HG02884 (cell line): ENCODE results near the gene DHRS11.

Experiments
- ATAC-seq: cut with Tn5 transposase; IDR thresholded peaks from one replicate; pipeline ENCODE4 v1.9.1; 2021; ENCODE audit warnings: mild to moderate bottlenecking, moderate library complexity; ENCODE audit not compliant: unreplicated experiment

Gene DHRS11

DNA sequence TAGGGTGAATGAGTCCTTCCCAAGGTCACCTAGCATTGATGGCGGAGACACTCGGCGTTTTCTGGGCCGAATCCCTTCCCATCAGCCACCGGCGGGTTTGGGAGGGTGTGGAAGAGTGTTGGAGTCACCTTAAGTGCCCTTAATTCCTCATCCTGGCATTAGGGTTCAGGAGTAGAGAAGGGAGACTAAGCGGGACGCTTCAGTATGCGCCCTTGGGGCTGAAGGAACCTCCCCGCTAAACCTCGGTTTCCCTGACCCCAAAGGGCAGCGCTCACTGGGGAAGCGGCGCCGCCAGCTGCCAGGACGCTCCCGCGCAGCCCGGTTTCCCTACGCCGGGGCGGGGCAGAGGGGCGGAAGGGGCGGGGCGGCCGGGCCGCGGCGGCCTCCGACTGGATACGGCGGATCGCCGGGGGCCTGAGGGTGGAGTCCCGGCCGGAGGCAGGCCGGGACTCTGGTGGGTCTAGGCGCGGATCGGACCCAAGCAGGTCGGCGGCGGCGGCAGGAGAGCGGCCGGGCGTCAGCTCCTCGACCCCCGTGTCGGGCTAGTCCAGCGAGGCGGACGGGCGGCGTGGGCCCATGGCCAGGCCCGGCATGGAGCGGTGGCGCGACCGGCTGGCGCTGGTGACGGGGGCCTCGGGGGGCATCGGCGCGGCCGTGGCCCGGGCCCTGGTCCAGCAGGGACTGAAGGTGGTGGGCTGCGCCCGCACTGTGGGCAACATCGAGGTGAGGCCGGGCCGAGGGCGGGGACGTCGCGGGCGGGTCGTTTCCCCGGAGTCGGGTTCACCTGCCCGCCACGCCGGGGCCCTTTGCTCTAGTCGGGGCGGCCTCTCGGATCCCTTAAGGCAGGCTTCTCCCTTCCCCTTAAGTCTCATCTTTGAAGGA lies at the start of gene DHRS11:
Gene DHRS11, plus strand, starts transcription at position 446 of the 882 bp plus-strand sequence. Its CDS starts 131 bp downstream, at position 577.
- ATAC-seq: peak; percentile 68

DNA sequence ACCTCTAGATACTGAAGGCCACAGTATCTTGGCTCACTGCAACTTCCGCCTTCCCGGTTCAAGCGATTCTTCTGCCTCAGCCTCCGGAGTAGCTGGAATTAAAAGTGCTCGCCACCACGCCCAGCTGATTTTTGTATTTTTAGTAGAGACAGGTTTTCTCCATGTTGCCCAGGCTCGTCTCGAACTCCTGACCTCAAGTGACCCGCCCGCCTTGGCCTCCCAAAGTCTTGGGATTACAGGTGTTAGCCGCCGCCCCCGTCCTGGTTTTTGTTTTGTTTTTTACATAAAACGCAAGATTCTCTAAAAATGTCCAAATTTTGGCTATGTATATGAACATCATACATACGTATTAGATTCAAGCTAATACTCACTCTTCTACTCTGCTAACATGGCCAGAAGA lies 48.9 kb upstream of the DHRS11 start:
- no peak for ATAC-seq

DNA sequence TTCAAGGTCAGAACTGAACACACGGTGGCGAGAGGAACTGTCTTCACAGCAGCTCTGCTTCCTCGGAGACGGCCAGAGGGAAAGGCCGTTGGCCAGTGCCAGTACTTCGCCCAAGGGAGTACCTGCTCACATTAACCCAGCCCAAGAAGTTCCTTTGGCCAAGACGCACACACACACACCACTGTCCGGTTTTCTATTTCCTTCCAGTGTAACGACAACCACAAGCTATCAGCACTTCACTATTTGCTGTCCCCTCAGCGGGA lies 47.7 kb upstream of the DHRS11 start:
- ATAC-seq: no peak

DNA sequence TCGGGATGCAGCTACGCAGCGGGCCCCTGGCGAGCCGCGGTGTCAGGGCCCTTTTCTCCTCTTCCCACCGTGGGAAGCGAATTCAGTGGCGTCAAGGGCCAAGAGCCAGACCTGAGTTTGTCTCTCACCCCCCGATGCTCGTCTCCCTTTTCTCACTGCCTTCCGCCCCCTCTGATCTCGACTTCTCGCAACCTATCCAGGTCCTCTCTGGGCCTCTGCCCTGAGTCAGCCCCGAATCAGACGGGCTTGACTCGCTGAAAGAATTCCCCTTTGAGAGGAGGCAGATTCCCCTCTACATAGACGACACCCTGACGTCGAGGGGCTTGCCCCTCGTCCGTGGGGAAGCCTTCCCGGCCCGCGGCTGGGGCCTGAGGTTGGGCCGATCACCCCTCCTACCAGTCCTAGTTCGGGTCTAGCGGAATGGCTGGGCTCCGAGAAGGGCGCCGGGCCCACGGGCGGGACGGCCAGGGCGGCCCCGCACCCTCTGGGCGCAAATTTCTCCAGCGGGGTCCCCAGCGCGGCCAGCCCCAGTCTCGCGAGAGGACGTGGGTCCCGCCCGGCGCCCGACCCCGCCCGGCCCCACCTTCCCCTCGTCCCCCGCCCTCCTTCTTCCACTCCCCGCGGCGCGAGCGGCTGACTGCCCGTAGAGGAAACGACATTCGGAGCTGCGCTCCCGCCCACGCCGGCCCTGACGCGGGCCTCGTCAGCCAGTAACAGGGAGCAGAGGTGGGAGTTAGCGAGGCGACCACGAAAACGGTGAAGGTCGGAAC lies 47.2 kb upstream of the DHRS11 start, which contains the start of gene GGNBP2:
Gene GGNBP2, plus strand, starts transcription at position 613 of the 770 bp plus-strand sequence. CDS start 806 bp downstream, outside the sequence.
- ATAC-seq: peak; percentile 39

GRCh38 chr17:36545077-36545464 lies 46.6 kb upstream of the DHRS11 start:
- ATAC-seq: no peak

DNA sequence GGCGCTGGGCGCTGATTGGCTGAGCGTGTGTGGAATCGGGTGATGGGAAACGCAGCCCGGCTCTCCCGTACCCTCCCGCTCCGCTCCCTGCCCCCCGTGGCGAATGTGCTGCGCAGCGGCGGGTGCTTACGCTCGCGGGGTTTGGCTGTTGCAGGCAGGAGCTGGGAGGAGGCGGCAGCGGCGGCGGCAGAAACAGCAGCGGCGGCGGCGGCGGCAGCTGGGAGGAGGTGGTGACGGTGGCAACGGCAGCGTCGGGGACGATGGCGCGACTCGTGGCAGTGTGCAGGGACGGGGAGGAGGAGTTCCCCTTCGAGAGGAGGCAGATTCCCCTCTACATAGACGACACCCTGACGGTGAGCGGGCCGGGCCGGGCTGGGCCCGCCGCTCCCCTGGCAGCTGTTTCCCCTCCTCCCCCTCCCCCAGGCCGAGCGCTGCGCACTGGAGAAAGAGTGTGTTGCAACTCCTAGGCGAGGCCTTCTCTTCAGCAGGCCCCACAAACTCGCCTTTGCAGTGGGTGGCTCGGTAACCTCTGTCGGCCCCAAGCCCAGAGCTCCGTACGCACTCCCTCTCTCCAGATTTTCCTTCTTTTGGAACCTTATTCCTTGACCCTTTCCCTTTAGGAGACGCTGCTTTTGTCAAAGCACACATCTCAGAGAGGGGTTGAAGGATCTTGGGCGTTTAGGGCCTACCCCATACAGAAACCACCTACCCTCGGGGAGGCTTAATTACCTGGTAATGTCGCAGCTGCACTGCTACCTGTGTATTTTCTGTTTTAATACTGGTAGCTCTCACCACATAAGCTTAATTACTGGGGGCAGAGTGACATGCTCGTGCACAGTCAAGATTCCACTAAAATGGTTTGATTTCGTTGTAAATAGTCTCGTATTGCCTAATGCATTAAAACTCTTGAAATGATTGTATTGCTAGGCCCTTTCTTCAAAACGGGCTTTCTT lies 45.9 kb upstream of the DHRS11 start:
- ATAC-seq: peak; percentile 43

GRCh38 chr17:36546418-36547093 lies 45.1 kb upstream of the DHRS11 start:
- no peak for ATAC-seq

DNA sequence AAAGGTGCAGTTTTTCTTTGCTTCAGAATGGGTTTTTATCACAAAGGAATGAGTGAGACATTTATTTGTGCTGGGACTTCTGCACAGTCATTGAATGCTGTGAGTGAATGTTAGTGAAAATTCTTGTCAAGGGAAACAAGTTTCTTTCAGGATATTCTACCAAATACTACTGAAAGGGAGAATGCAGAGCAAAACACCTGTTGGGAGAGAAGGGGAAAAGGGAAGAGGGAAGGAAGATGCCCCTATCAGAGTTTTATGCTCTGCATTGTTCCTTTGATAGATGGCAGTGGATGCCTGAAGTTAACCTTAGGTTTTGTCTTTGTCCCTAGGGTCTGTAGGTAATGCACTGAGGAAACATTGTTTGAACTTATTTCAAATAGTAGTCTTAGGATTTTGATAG lies 43.9 kb upstream of the DHRS11 start:
- no peak for ATAC-seq

DNA sequence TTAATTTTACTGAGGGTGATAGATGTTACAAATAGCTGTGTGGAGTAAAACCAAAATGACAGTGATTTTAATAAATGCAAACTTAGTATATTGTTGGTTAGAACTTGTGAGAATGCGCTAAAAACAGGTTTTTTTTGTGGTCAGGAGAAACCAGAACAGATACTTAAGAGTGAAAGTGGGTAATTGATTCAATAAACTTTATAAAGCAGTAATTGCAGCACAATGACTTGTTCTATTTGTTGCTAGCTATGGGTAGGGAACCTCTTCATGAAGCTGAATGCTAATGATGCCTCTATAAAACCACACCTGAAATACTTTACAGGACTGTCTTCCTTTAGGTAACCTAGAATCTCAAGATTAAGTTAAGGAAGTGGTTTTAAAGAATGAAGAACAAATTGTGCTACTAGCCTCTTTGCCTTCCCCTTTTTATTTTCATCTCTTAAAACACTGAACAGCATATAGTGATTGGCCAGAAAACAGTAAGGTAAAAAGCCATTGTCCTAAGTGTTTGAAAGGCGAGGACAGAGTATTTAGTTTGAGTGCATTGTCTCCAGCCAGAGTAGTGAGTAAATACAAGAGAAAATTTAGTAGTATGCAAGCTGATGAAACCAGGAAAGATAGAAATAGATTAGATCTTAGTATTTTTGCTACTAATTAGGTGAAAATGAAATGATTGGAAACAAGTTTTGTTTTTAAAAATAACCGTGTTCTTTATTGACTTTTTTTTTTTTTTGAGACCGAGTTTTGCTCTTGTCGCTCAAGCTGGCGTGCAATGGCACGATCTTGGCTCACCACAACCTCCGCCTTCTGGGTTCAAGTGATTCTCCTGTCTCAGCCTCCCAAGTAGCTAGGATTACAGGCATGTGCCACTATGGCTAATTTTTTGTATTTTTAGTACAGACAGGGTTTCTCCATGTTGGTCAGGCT lies 40.9 kb upstream of the DHRS11 start:
- ATAC-seq: no peak

DNA sequence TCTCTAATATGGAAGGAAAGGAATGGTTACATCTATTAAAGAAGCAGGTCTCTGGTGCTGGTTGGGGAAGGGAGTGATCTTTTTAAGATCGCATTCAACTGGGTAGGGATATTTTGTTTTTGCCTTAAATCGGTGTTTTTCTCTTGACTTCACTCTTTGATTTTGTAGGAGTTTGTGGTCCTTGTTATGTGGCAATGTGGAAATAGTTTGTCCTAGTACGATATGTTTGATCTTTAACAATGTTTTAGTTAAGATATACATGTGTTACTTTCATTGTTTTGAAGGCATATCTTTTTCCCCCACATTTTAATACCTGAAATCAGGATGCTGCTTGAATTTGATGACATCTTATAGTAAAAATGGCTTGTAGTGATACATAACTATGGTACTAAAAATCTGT lies 38.2 kb upstream of the DHRS11 start:
- ATAC-seq: no peak

- ATAC-seq: no peak
Observed at GRCh38 chr17:36566081-36566480, 25.6 kb upstream of the DHRS11 start.

DNA sequence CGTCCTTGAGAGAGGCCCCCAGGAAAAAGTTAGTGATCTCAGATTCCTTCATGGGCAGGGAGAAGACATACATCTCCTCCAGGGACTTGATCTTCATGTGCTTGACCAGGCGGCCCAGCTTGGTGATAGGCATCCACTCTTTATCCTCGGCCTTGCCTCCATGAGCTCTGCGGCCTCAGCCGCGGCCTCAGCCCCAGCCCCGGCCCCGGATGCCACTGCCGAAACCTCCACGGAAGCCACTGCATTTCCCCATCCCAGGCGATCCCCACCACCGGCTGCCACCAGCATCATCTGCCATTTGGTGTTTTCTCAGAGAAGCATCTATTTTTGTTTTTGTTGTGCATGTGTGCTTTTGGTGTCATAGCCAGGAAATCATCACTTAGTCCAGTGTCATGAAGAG lies 16.7 kb upstream of the DHRS11 start:
- no peak for ATAC-seq

- no peak for ATAC-seq
Observed at GRCh38 chr17:36576793-36577192, 14.9 kb upstream of the DHRS11 start.

GRCh38 chr17:36578671-36579070 lies 13.0 kb upstream of the DHRS11 start:
- no peak for ATAC-seq

GRCh38 chr17:36583787-36584186 lies 7.9 kb upstream of the DHRS11 start:
- no peak for ATAC-seq

DNA sequence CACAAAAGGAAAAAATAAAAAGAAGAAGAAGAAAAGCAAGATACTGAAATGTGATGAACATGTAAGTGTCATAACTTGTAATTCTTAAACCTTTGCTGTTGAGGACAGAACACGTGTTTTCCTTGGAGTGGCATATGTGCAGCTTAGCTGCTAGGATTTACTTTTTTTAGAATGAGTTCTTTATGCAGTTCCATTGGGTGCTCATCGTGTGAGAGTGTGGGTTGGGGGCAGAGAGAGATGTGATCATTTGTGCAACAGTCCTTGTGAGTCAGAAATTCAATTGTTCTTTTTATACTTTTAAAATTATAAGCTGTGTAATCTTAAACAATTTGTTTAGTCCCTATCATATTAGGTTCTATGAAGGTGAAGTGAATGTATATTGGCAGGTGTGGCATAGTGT lies 5.5 kb upstream of the DHRS11 start:
- ATAC-seq: no peak

- ATAC-seq: no peak
Observed at GRCh38 chr17:36590082-36590481, 1.6 kb upstream of the DHRS11 start.

DNA sequence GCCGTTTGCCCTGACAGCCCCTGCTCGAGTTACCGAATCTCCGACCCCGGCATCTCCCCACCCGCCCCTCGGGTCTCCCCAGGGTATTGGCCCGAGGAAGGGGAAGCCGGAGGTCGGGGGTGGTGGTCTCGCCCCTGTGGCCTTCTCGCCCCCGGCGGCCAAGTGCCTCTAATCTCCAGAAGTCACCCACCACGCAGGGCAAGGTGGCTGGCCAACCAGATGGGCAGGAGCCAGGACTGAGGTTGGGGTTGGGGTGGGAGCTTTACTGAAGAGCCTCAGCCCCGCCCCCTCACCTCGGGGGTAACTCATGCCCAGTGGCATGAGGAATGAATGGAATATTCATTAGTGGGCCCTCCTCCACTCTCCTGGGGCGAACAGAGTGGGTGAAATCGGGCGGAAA lies 637 bp downstream of the DHRS11 start:
- no peak for ATAC-seq

DNA sequence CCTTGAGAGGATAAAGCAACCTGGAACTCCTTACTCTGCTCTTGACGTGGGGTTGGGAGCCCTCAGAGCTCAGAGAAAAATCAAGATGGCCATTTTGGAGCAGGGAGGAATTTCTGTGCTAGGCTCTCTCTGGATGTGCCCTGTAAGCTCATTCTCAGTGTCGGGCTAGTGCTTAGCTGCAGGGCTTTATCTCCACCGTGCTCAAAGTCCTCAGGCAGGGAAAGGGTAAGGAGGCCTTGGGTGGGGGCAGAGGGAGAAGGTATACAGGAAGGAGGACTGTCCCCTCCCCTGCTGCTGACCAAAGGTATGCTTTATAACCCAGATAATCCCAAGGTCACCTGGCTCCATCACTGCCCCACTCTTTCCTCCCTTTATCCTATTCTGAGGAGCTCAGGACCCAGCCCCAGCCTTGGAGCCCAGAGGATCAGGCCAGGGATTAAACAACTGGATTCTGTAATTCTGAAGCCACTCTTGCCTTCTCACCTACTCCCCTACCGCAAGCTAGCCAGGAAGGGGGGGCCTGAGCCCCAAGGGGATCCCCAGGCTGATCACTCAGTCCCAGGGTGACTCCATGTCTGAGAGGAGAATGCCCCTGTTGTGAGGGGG lies 1.1 kb downstream of the DHRS11 start:
- no peak for ATAC-seq
